ENCODE data around the gene CD80. TPM values are rescaled to one million over a fixed set of nuclear protein-coding genes. Genes with fewer than 3 reads are reported as not detected.

CD80 gene
- polyA plus RNA-seq, 1 donor (not counting 4 experiments of a cell fraction or from before 2014, with no cell fraction given): not detected

DNA sequence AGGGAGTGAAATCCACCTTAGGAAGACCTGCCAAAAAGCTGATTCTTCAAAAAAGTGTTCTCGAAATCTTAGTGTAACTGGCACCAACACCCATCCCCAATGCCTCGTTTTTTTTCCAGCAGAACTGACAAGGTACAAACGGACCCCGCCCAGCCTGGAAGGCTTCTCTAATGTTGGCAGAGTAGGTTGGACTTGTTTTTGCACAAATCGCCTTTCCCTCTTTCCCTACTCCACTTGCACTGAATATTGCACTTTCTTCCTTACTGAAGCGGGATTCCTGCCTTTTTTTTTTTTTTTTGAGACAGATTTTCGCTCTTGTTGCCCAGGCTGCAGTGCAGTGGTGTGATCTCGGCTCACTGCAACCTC is 61.6 kb downstream of the CD80 start:
- TF ChIP-seq EZH2 (IDR thresholded peaks at IDR 0.05; ENCODE audit: low read length): no peak
- TF ChIP-seq, protein P1, sequence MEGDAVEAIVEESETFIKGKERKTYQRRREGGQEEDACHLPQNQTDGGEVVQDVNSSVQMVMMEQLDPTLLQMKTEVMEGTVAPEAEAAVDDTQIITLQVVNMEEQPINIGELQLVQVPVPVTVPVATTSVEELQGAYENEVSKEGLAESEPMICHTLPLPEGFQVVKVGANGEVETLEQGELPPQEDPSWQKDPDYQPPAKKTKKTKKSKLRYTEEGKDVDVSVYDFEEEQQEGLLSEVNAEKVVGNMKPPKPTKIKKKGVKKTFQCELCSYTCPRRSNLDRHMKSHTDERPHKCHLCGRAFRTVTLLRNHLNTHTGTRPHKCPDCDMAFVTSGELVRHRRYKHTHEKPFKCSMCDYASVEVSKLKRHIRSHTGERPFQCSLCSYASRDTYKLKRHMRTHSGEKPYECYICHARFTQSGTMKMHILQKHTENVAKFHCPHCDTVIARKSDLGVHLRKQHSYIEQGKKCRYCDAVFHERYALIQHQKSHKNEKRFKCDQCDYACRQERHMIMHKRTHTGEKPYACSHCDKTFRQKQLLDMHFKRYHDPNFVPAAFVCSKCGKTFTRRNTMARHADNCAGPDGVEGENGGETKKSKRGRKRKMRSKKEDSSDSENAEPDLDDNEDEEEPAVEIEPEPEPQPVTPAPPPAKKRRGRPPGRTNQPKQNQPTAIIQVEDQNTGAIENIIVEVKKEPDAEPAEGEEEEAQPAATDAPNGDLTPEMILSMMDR (optimal IDR thresholded peaks at IDR 0.05 in 1 of 3, IDR thresholded peaks at IDR 0.05 in 1 of 3, conservative IDR thresholded peaks at IDR 0.05 in 1 of 3; ENCODE audit: extremely low read depth in 1 of 3, insufficient read depth in 2 of 3, low read length in 3 of 3): no peak
- Histone ChIP-seq H3K9me3 (ENCODE audit: control insufficient read depth, low read depth, low read length) (no peaks in the 10 kb centered on the region), H3K4me2 (ENCODE audit: control insufficient read depth, extremely low read depth, insufficient read depth, low read depth, low read length) (peak overlapping the region; percentile 78), H3K9me1 (ENCODE audit: control insufficient read depth, extremely low read depth, insufficient read depth, low read length) (no peaks in the 10 kb centered on the region), H3K9ac (ENCODE audit: control insufficient read depth, extremely low read depth, insufficient read depth, low read length) (peak overlapping the region; percentile 94), H3K79me2 (ENCODE audit: control insufficient read depth, insufficient read depth, low read length) (peaks cover 30% of the 10 kb centered on the region), H3K27ac (ENCODE audit: control insufficient read depth, insufficient read depth, low read length) (peak overlapping the region; percentile 89), H3K27me3 (ENCODE audit: control insufficient read depth, extremely low read depth, insufficient read depth, low read length) (no peaks in the 10 kb centered on the region), H3K4me1 (ENCODE audit: control insufficient read depth, extremely low read depth, insufficient read depth, low read length) (peaks cover 21% of the 10 kb centered on the region), H3K4me3 (ENCODE audit: control insufficient read depth in 2 of 3, extremely low read depth in 1 of 3, insufficient read depth in 2 of 3, low read depth in 1 of 3, low read length in 3 of 3) (peak overlapping the region; percentile 82 to 98 (median 95)), H2AFZ (ENCODE audit: control insufficient read depth, low read length) (peak overlapping the region; percentile 75), H4K20me1 (ENCODE audit: control insufficient read depth, extremely low read depth, insufficient read depth, low read length) (no peaks in the 10 kb centered on the region), H3K36me3 (ENCODE audit: control insufficient read depth in 2 of 2, extremely low read depth in 1 of 2, insufficient read depth in 2 of 2, low read length in 2 of 2) (peaks cover 0 to 2% of the 10 kb centered on the region in 2 experiments)
- DNase-seq (ENCODE audit: low read depth, low spot score) (no peak), FAIRE-seq (no peak)
- dilution Hi-C loops (cut with MboI; ENCODE audit: extremely low pct_ligation_motif_present, low sequenced_read_pairs): no loop called here

DNA sequence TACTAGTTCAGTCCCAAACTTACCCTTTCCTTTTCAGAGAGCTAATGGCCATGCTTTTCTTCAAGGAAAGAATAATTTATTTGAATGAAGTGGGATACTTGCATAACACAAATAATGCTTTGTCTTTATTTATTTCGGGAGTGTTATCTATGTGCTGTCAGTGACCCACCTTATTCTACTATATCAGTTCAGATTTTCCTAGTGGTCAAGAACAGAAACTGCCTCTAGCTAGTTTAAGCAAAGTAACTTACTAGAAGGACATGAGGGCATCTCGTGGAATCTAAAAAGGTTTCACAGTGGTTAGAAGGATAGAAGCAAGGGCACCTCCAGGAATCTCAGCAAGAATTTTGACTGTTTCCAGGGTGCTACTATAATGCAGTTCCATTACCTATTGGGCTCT is 64.8 kb downstream of the CD80 start:
- H3K9me3 ChIP-seq (ENCODE audit: control insufficient read depth, low read depth, low read length): no peaks in the 10 kb centered on the region
- H3K27me3 ChIP-seq (ENCODE audit: control insufficient read depth, extremely low read depth, insufficient read depth, low read length): no peaks in the 10 kb centered on the region
- DNase-seq (ENCODE audit: low read depth, low spot score) (no peak), FAIRE-seq (no peak)
- H3K27ac ChIP-seq (ENCODE audit: control insufficient read depth, insufficient read depth, low read length): no peak overlapping the region
- dilution Hi-C loops (cut with MboI; ENCODE audit: extremely low pct_ligation_motif_present, low sequenced_read_pairs): no loop called here
- H4K20me1 ChIP-seq (ENCODE audit: control insufficient read depth, extremely low read depth, insufficient read depth, low read length): no peaks in the 10 kb centered on the region
- no peak overlapping the region for H2AFZ ChIP-seq (ENCODE audit: control insufficient read depth, low read length)
- no peak overlapping the region for H3K9ac ChIP-seq (ENCODE audit: control insufficient read depth, extremely low read depth, insufficient read depth, low read length)
- no peaks in the 10 kb centered on the region for H3K9me1 ChIP-seq (ENCODE audit: control insufficient read depth, extremely low read depth, insufficient read depth, low read length)
- no peak overlapping the region for H3K4me2 ChIP-seq (ENCODE audit: control insufficient read depth, extremely low read depth, insufficient read depth, low read depth, low read length)
- H3K4me1 ChIP-seq (ENCODE audit: control insufficient read depth, extremely low read depth, insufficient read depth, low read length): peaks cover 7% of the 10 kb centered on the region
- H3K36me3 ChIP-seq (ENCODE audit: control insufficient read depth in 2 of 2, extremely low read depth in 1 of 2, insufficient read depth in 2 of 2, low read length in 2 of 2): peaks cover 0 to 3% of the 10 kb centered on the region in 2 experiments
- TF ChIP-seq EZH2 (IDR thresholded peaks at IDR 0.05; ENCODE audit: low read length): no peak
- TF ChIP-seq, protein P1 (optimal IDR thresholded peaks at IDR 0.05 in 1 of 3, IDR thresholded peaks at IDR 0.05 in 1 of 3, conservative IDR thresholded peaks at IDR 0.05 in 1 of 3; ENCODE audit: extremely low read depth in 1 of 3, insufficient read depth in 2 of 3, low read length in 3 of 3): no peak
- H3K4me3 ChIP-seq (ENCODE audit: control insufficient read depth in 2 of 3, extremely low read depth in 1 of 3, insufficient read depth in 2 of 3, low read depth in 1 of 3, low read length in 3 of 3): no peak overlapping the region
- peaks cover 12% of the 10 kb centered on the region for H3K79me2 ChIP-seq (ENCODE audit: control insufficient read depth, insufficient read depth, low read length)
